ENCODE results near the gene DGCR2.
"Not testable (repeated sequence)": the region's sequence is repeated elsewhere in the genome, so short reads cannot be mapped to it uniquely, and the experiment has no call there.

DGCR2 gene

GRCh38 chr22:19107730-19108074 lies 14.5 kb downstream of the DGCR2 start:
- no peak for DNase-seq (ENCODE audit: low spot score)

- DNase-seq (ENCODE audit: low spot score): no peak
These were observed 15.1 kb downstream of the DGCR2 start for GRCh38 chr22:19106886-19107729.

GRCh38 chr22:19105867-19106802 lies 16.1 kb downstream of the DGCR2 start:
- no peak for DNase-seq (ENCODE audit: low spot score)

GRCh38 chr22:19105456-19105855 lies 16.8 kb downstream of the DGCR2 start:
- no peak for DNase-seq (ENCODE audit: low spot score)

- no peak for DNase-seq (ENCODE audit: low spot score)
These were observed 18.1 kb downstream of the DGCR2 start for GRCh38 chr22:19103880-19104821.

GRCh38 chr22:19098157-19098556 lies 24.1 kb downstream of the DGCR2 start:
- DNase-seq (ENCODE audit: low spot score): no peak

GRCh38 chr22:19097518-19097917 lies 24.7 kb downstream of the DGCR2 start:
- DNase-seq (ENCODE audit: low spot score): no peak

- no peak for DNase-seq (ENCODE audit: low spot score)
These were observed 25.7 kb downstream of the DGCR2 start for GRCh38 chr22:19096555-19096954.

- DNase-seq (ENCODE audit: low spot score): no peak
These were observed 27.7 kb downstream of the DGCR2 start for GRCh38 chr22:19094393-19094997.

- DNase-seq (ENCODE audit: low spot score): no peak
These were observed 29.5 kb downstream of the DGCR2 start for GRCh38 chr22:19092725-19093124.

- DNase-seq (ENCODE audit: low spot score): no peak
These were observed 31.6 kb downstream of the DGCR2 start for GRCh38 chr22:19090586-19091127.

- DNase-seq (ENCODE audit: low spot score): no peak
These were observed 32.0 kb downstream of the DGCR2 start for GRCh38 chr22:19090183-19090582.

GRCh38 chr22:19088866-19089595 lies 33.2 kb downstream of the DGCR2 start:
- no peak for DNase-seq (ENCODE audit: low spot score)

- DNase-seq (ENCODE audit: low spot score): peak; percentile 77
These were observed 35.3 kb downstream of the DGCR2 start for GRCh38 chr22:19086896-19087295.

- DNase-seq (ENCODE audit: low spot score): no peak
These were observed 35.8 kb downstream of the DGCR2 start for GRCh38 chr22:19086417-19086816.

GRCh38 chr22:19085233-19085718 lies 36.9 kb downstream of the DGCR2 start:
- peak; percentile 48 for DNase-seq (ENCODE audit: low spot score)

- not testable (repeated sequence) for DNase-seq (ENCODE audit: low spot score)
These were observed 37.6 kb downstream of the DGCR2 start for GRCh38 chr22:19084586-19084985.

GRCh38 chr22:19084126-19084525 lies 38.1 kb downstream of the DGCR2 start:
- not testable (repeated sequence) for DNase-seq (ENCODE audit: low spot score)

- no peak for DNase-seq (ENCODE audit: low spot score)
These were observed 39.4 kb downstream of the DGCR2 start for GRCh38 chr22:19082793-19083192.

- no peak for DNase-seq (ENCODE audit: low spot score)
These were observed 40.1 kb downstream of the DGCR2 start for GRCh38 chr22:19082101-19082500.
